NCI-H460 (cell line): ENCODE measurements around the gene MCM5. TPM values are rescaled to one million over a fixed set of nuclear protein-coding genes. Genes with fewer than 3 reads are reported as not detected.

ENCODE experiments used
- DNase-seq: peaks from one replicate; pipeline ENCODE4 v3.0.0-alpha.2; 2016; ENCODE audit warnings: low read depth; ENCODE audit errors: extremely low read depth
- polyA plus RNA-seq: library from polyadenylated mRNA; depleted of rRNA; stranded (reverse); fragments of >200 nt; gene quantifications from 2 replicates; pipeline ENCODE4 v1.2.3, GENCODE V29; 2014; cell fraction: nucleus; rRNA removed
- total RNA-seq: library from RNA; depleted of rRNA; stranded (reverse); fragments of >200 nt; shearing (Covaris generic); gene quantifications from 2 replicates; pipeline ENCODE4 v1.2.3, GENCODE V29; 2014; rRNA removed

Gene MCM5
- total RNA-seq = 29.5 and 32.1 TPM in 2 replicates
- polyA plus RNA-seq = 77.2 and 89.1 TPM in 2 replicates

GRCh38 chr22:35399678-35400500, at the start of gene MCM5:
TSS of gene MCM5 (plus strand) at chr22:35400140. CDS start at chr22:35400439, 299 bp downstream.
- DNase-seq = peak; percentile 96

GRCh38 chr22:35350539-35351503, 49.1 kb upstream of the MCM5 start:
- DNase-seq = peak; percentile 80

- DNase-seq = no peak
Observed at GRCh38 chr22:35352214-35353111, 47.5 kb upstream of the MCM5 start.

- DNase-seq = no peak
Observed at GRCh38 chr22:35353318-35353717, 46.6 kb upstream of the MCM5 start.

GRCh38 chr22:35354068-35354467, 45.9 kb upstream of the MCM5 start:
- DNase-seq = no peak

GRCh38 chr22:35357883-35358621, 41.9 kb upstream of the MCM5 start:
- no peak for DNase-seq

- no peak for DNase-seq
Observed at GRCh38 chr22:35359380-35360065, 40.4 kb upstream of the MCM5 start.

- no peak for DNase-seq
Observed at GRCh38 chr22:35361001-35361558, 38.9 kb upstream of the MCM5 start.

- DNase-seq = no peak
Observed at GRCh38 chr22:35363566-35364086, 36.3 kb upstream of the MCM5 start.

- peak; percentile 24 for DNase-seq
Observed at GRCh38 chr22:35364230-35364629, 35.7 kb upstream of the MCM5 start.

GRCh38 chr22:35367331-35367886, 32.5 kb upstream of the MCM5 start:
- DNase-seq = no peak

- no peak for DNase-seq
Observed at GRCh38 chr22:35368386-35368785, 31.6 kb upstream of the MCM5 start.

GRCh38 chr22:35369996-35370395, 29.9 kb upstream of the MCM5 start:
- DNase-seq = no peak

- no peak for DNase-seq
Observed at GRCh38 chr22:35373781-35374180, 26.2 kb upstream of the MCM5 start.

GRCh38 chr22:35375031-35375430, 24.9 kb upstream of the MCM5 start:
- no peak for DNase-seq

GRCh38 chr22:35375526-35375925, 24.4 kb upstream of the MCM5 start:
- DNase-seq = no peak

- DNase-seq = peak; percentile 92
Observed at GRCh38 chr22:35376728-35377472, 23.0 kb upstream of the MCM5 start.
